ENCODE data around the gene TTC1.

GRCh38 chr5:160020266-160020770 is 11.4 kb downstream of the TTC1 start:
- TF ChIP-seq POLR2A (IDR thresholded peaks at IDR 0.05) (no peak), CTCF (IDR thresholded peaks at IDR 0.05) (no peak)
